GM23338 (cell line): ENCODE data around the gene VEGFB. TPM values are rescaled to one million over a fixed set of nuclear protein-coding genes. Genes with fewer than 3 reads are reported as not detected.
A peak's percentile ranks its signal among the peaks of the same experiment; 100 is the strongest.

Source experiments
- ATAC-seq: fragments of 200-7000 bp; cut with Tn5 transposase; 3 replicates; pipeline ENCODE4 v1.9.1; 2020
- DNase-seq: peaks from one replicate; pipeline ENCODE4 v3.0.0-alpha.2; 2015; ENCODE audit warnings: low spot score
- H2AFZ ChIP-seq: fragments of 200-600 bp; sonication (generic); 2 replicates; pipeline ENCODE4 v1.8.0; 2016; ENCODE audit warnings: antibody characterized with exemption, mild to moderate bottlenecking, moderate library complexity
- H3F3A ChIP-seq: fragments of 200-600 bp; sonication (generic); replicated peaks from 2 replicates; pipeline ENCODE4 v1.8.0; 2017; ENCODE audit warnings: antibody characterized with exemption, mixed run types, low read depth
- H3K27ac ChIP-seq: fragments of 200-600 bp; sonication (generic); 2 replicates; pipeline ENCODE4 v1.6.1; 2016; ENCODE audit warnings: low read depth
- H3K27me3 ChIP-seq: fragments of 200-600 bp; sonication (generic); 2 replicates; pipeline ENCODE4 v1.8.0; 2016; ENCODE audit warnings: mild to moderate bottlenecking, mixed run types, moderate library complexity; ENCODE audit not compliant: insufficient read depth
- H3K36me3 ChIP-seq: fragments of 200-600 bp; sonication (generic); 2 replicates; pipeline ENCODE4 v1.8.0; 2016; ENCODE audit warnings: mild to moderate bottlenecking; ENCODE audit not compliant: insufficient read depth
- H3K4me1 ChIP-seq: fragments of 200-600 bp; sonication (generic); 2 replicates; pipeline ENCODE4 v1.8.0; 2016; ENCODE audit warnings: mild to moderate bottlenecking, moderate library complexity; ENCODE audit not compliant: insufficient read depth
- H3K4me2 ChIP-seq: fragments of 200-600 bp; sonication (generic); 2 replicates; pipeline ENCODE4 v1.7.1; 2017; ENCODE audit warnings: mixed run types
- H3K4me3 ChIP-seq: fragments of 200-600 bp; sonication (generic); 2 replicates; pipeline ENCODE4 v1.6.1; 2016; ENCODE audit warnings: mixed run types
- H3K79me2 ChIP-seq: fragments of 200-600 bp; sonication (generic); replicated peaks from 2 replicates; pipeline ENCODE4 v1.8.0; 2017; ENCODE audit warnings: mild to moderate bottlenecking; ENCODE audit not compliant: insufficient read depth
- H3K9me2 ChIP-seq: fragments of 200-600 bp; sonication (generic); 2 replicates; pipeline ENCODE4 v1.8.0; 2017; ENCODE audit not compliant: insufficient read depth
- H4K20me1 ChIP-seq: fragments of 200-600 bp; sonication (generic); replicated peaks from 2 replicates; pipeline ENCODE4 v1.8.0; 2017; ENCODE audit warnings: mild to moderate bottlenecking; ENCODE audit not compliant: insufficient read depth
- H3K27ac Mint-ChIP-seq: 2 replicates; pipeline ENCODE4 v1.8.0; 2020; ENCODE audit warnings: inconsistent platforms, mild to moderate bottlenecking, moderate library complexity, mixed read lengths
- H3K27me3 Mint-ChIP-seq: 3 replicates; pipeline ENCODE4 v1.8.0; 2022; ENCODE audit warnings: low read depth, mild to moderate bottlenecking, moderate library complexity, mixed read lengths, inconsistent platforms; ENCODE audit not compliant: insufficient read depth, poor library complexity
- H3K36me3 Mint-ChIP-seq: 3 replicates; pipeline ENCODE4 v1.8.0; 2021; ENCODE audit warnings: low read depth, mild to moderate bottlenecking, inconsistent platforms, moderate library complexity, mixed read lengths
- H3K4me1 Mint-ChIP-seq: 3 replicates; pipeline ENCODE4 v1.8.0; 2020; ENCODE audit warnings: mild to moderate bottlenecking, inconsistent platforms, mixed read lengths
- H3K4me3 Mint-ChIP-seq: 3 replicates; pipeline ENCODE4 v1.8.0; 2021; ENCODE audit warnings: moderate library complexity, mild to moderate bottlenecking, inconsistent platforms, mixed read lengths
- H3K9me3 Mint-ChIP-seq: 3 replicates; pipeline ENCODE4 v1.8.0; 2020; ENCODE audit warnings: moderate library complexity, mild to moderate bottlenecking, inconsistent platforms, mixed read lengths
- CREB1 ChIP-seq: fragments of 250-450 bp; sonication (Bioruptor Pico); IDR thresholded peaks from 2 replicates; pipeline ENCODE4 v1.5.0; 2020; ENCODE audit warnings: low read depth, mild to moderate bottlenecking, moderate library complexity
- CTCF ChIP-seq, 2 experiments: fragments of 200-600 bp in 1 of 2; sonication (generic) in 1 of 2; conservative IDR thresholded peaks; 2 replicates each; pipeline versions ENCODE4 v1.5.1 to v1.6.1; 2016 to 2017; ENCODE audit warnings: antibody characterized with exemption in 2 of 2, low read depth in 2 of 2, mild to moderate bottlenecking in 2 of 2, moderate library complexity in 1 of 2
- EZH2 ChIP-seq: fragments of 200-600 bp; sonication (generic); IDR thresholded peaks from one replicate; pipeline ENCODE4 v1.8.0; 2017; ENCODE audit warnings: antibody characterized with exemption, mild to moderate bottlenecking, low read depth; ENCODE audit not compliant: unreplicated experiment
- EZH2phosphoT487 ChIP-seq: fragments of 200-600 bp; sonication (generic); IDR thresholded peaks from one replicate; pipeline ENCODE4 v1.8.1; 2018; ENCODE audit warnings: antibody characterized with exemption; ENCODE audit not compliant: unreplicated experiment
- JUNB ChIP-seq: IDR thresholded peaks from one replicate; pipeline ENCODE4 v1.6.1; 2016; ENCODE audit warnings: antibody characterized with exemption; ENCODE audit not compliant: unreplicated experiment
- POLR2AphosphoS5 ChIP-seq: IDR thresholded peaks from 2 replicates; pipeline ENCODE4 v1.6.1; 2016; ENCODE audit warnings: antibody characterized with exemption, low read depth
- REST ChIP-seq: IDR thresholded peaks from one replicate; pipeline ENCODE4 v1.6.1; 2018; ENCODE audit warnings: antibody characterized with exemption; ENCODE audit not compliant: unreplicated experiment
- STAT1 ChIP-seq: IDR thresholded peaks from one replicate; pipeline ENCODE4 v1.6.1; 2016; ENCODE audit warnings: antibody characterized with exemption; ENCODE audit not compliant: unreplicated experiment
- ZNF114 ChIP-seq: fragments of 250-450 bp; sonication (Bioruptor Pico); IDR thresholded peaks from 2 replicates; pipeline ENCODE4 v1.5.0; 2020; ENCODE audit warnings: mild to moderate bottlenecking, moderate library complexity
- ZNF331 ChIP-seq: fragments of 250-450 bp; sonication (Bioruptor Pico); IDR thresholded peaks from 2 replicates; pipeline ENCODE4 v1.5.0; 2020; ENCODE audit warnings: low read depth, mild to moderate bottlenecking, moderate library complexity
- ZNF462 ChIP-seq: fragments of 250-450 bp; sonication (Bioruptor Pico); IDR thresholded peaks from 2 replicates; pipeline ENCODE4 v1.5.0; 2020; ENCODE audit warnings: mild to moderate bottlenecking, moderate library complexity
- polyA plus RNA-seq: library from polyadenylated mRNA; unstranded; fragments of >200 nt; fragmentation: Nextera tagmentation; extraction: Ambion mirVana; gene quantifications from 2 replicates; pipeline ENCODE4 v1.2.1, GENCODE V29; 2016
- total RNA-seq: library from RNA; depleted of rRNA; stranded (reverse); fragments of >200 nt; shearing (Covaris generic); gene quantifications from 2 replicates; pipeline ENCODE4 v1.2.3, GENCODE V29; 2014

Gene VEGFB
- total and polyA plus RNA-seq, 2 experiments from 2014 or later, result 20.8 to 25.8 TPM

GRCh38 chr11:64245401-64245796 is 11.0 kb downstream of the VEGFB start (continued):
- TF ChIP-seq EZH2, result no peak
- TF ChIP-seq JUNB, result no peak
- TF ChIP-seq EZH2phosphoT487, result no peak
- TF ChIP-seq STAT1, result no peak

- H2AFZ ChIP-seq, result no peak overlapping the region
- Mint-ChIP-seq H3K4me1 (peaks cover 47% of the 10 kb centered on the region), H3K36me3 (peaks cover 17% of the 10 kb centered on the region), H3K27me3 (peaks cover 37% of the 10 kb centered on the region), H3K4me3 (peak overlapping the region; percentile 87), H3K27ac (peak overlapping the region; percentile 88), H3K9me3 (no peaks in the 10 kb centered on the region)
- no peaks in the 10 kb centered on the region for H3K27me3 ChIP-seq
- peaks cover 26% of the 10 kb centered on the region for H3K79me2 ChIP-seq
- no peaks in the 10 kb centered on the region for H3K9me2 ChIP-seq
- peaks cover 44% of the 10 kb centered on the region for H3K4me1 ChIP-seq
- no peaks in the 10 kb centered on the region; the same call in 1 of the 2 replicates for H4K20me1 ChIP-seq
- no peak overlapping the region for H3K27ac ChIP-seq
- H3K36me3 ChIP-seq, result no peaks in the 10 kb centered on the region
- peak overlapping the region; percentile 93 for H3K4me2 ChIP-seq
- H3K4me3 ChIP-seq, result peak overlapping the region; percentile 99
- DNase-seq, result peak; percentile 65
- ATAC-seq, result no peak
- peaks cover 51% of the 10 kb centered on the region for H3F3A ChIP-seq
- TF ChIP-seq JUNB, result no peak
- TF ChIP-seq ZNF331, result no peak
- TF ChIP-seq EZH2, result no peak
- no peak; the same call in 1 of the 2 replicates for TF ChIP-seq POLR2AphosphoS5
- TF ChIP-seq CREB1 (CRISPR knock-in tag), result no peak
- no peak for TF ChIP-seq STAT1
- TF ChIP-seq CTCF (conservative IDR thresholded peaks at IDR 0.05; ENCODE audit: low read depth in 2 of 2), result no peak
- no peak for TF ChIP-seq ZNF114 (CRISPR knock-in tag)
- TF ChIP-seq REST, result no peak
- no peak for TF ChIP-seq EZH2phosphoT487
- no peak for TF ChIP-seq ZNF462 (CRISPR knock-in tag)
Observed at GRCh38 chr11:64245797-64246620, 11.6 kb downstream of the VEGFB start.
